Activated CD4-positive, alpha-beta memory T cell treated with anti-CD3 and anti-CD28 coated beads for 36 hours (primary cell): Measurements from ENCODE around the gene DRAP1. TPM values are rescaled to one million over a fixed set of nuclear protein-coding genes. Genes with fewer than 3 reads are reported as not detected.
"Not testable (repeated sequence)": the region's sequence is repeated elsewhere in the genome, so short reads cannot be mapped to it uniquely, and the experiment has no call there.

Source experiments
- CTCF ChIA-PET: fragments of 350-600 bp; sonication (Branson Sonifier 250); formaldehyde crosslinking; loops from one replicate; lab custom pipeline; 2021; ENCODE audit warnings: antibody characterized with exemption, inconsistent platforms; lab: Charles Lee
- POLR2A ChIA-PET: fragments of 350-600 bp; sonication (Branson Sonifier 250); formaldehyde crosslinking; loops from one replicate; lab custom pipeline; 2021; ENCODE audit warnings: antibody characterized with exemption; lab: Charles Lee
- DNase-seq: peaks from one replicate; pipeline ENCODE4 v3.0.0-alpha.2; 2020
- H3K27ac Mint-ChIP-seq: one replicate; pipeline ENCODE4 v1.8.0; 2021; ENCODE audit warnings: mixed read lengths
- H3K27me3 Mint-ChIP-seq: one replicate; pipeline ENCODE4 v1.8.0; 2021; ENCODE audit warnings: mixed read lengths
- H3K36me3 Mint-ChIP-seq: one replicate; pipeline ENCODE4 v1.8.0; 2021; ENCODE audit warnings: mixed read lengths
- H3K4me1 Mint-ChIP-seq: one replicate; pipeline ENCODE4 v1.8.0; 2021; ENCODE audit warnings: low read depth, mixed read lengths
- H3K4me3 Mint-ChIP-seq: one replicate; pipeline ENCODE4 v1.8.0; 2021; ENCODE audit warnings: mild to moderate bottlenecking, mixed read lengths
- H3K9me3 Mint-ChIP-seq: one replicate; pipeline ENCODE4 v1.8.0; 2021; ENCODE audit warnings: mixed read lengths
- intact Hi-C: fragments of 100-400 bp; cut with micrococcal nuclease; formaldehyde crosslinking; loops from one replicate; pipeline ENCODE4 v1.15.1; 2023
- total RNA-seq, 2 experiments: library from RNA; stranded (reverse); gene quantifications; one replicate each; pipeline ENCODE4 v1.2.3, GENCODE V29; 2021

DRAP1 gene
- total RNA-seq, 2 experiments from 2014 or later = 154 to 169 TPM

GRCh38 chr11:65951641-65952040, 32.4 kb downstream of the DRAP1 start:
- H3K27ac Mint-ChIP-seq, DNase-seq, H3K27me3 Mint-ChIP-seq, intact Hi-C loops, H3K36me3 Mint-ChIP-seq, H3K4me3 Mint-ChIP-seq, H3K4me1 Mint-ChIP-seq, H3K9me3 Mint-ChIP-seq: not testable (repeated sequence)
- ChIA-PET CTCF (interaction anchor here (3.1 kb wide), 1 partner anchor 67 kb away, joined by 11 read pairs; no protein-coding TSS in a partner anchor), POLR2A (interaction anchor here (0.5 kb wide), 1 partner anchor 40 kb away, joined by 3 read pairs; no protein-coding TSS in a partner anchor)

GRCh38 chr11:65952052-65952521, 32.9 kb downstream of the DRAP1 start:
- Mint-ChIP-seq H3K27ac (no peak overlapping the region), H3K27me3 (no peaks in the 10 kb centered on the region), H3K36me3 (no peaks in the 10 kb centered on the region), H3K4me3 (no peak overlapping the region), H3K9me3 (no peaks in the 10 kb centered on the region), H3K4me1 (peaks cover 10% of the 10 kb centered on the region)
- intact Hi-C loops = no loop called here
- CTCF ChIA-PET = interaction anchor here (3.1 kb wide), 1 partner anchor 68 kb away, joined by 11 read pairs; no protein-coding TSS in a partner anchor
- DNase-seq = no peak
- POLR2A ChIA-PET = interaction anchor here (0.5 kb wide), 1 partner anchor 40 kb away, joined by 3 read pairs; no protein-coding TSS in a partner anchor

- DNase-seq = no peak
- POLR2A ChIA-PET = no interaction called here
- Mint-ChIP-seq H3K4me3 (no peak overlapping the region), H3K27me3 (no peaks in the 10 kb centered on the region), H3K4me1 (peaks cover 17% of the 10 kb centered on the region), H3K27ac (no peak overlapping the region), H3K36me3 (no peaks in the 10 kb centered on the region), H3K9me3 (no peaks in the 10 kb centered on the region)
- CTCF ChIA-PET = interaction anchor here (3.1 kb wide), 1 partner anchor 69 kb away, joined by 11 read pairs; no protein-coding TSS in a partner anchor
- intact Hi-C loops = no loop called here
Observed at GRCh38 chr11:65953471-65953870, 34.2 kb downstream of the DRAP1 start.

- no peak overlapping the region for H3K4me3 Mint-ChIP-seq
- H3K27me3 Mint-ChIP-seq = no peaks in the 10 kb centered on the region
- H3K9me3 Mint-ChIP-seq = no peaks in the 10 kb centered on the region
- H3K36me3 Mint-ChIP-seq = no peaks in the 10 kb centered on the region
- peaks cover 17% of the 10 kb centered on the region for H3K4me1 Mint-ChIP-seq
- no peak overlapping the region for H3K27ac Mint-ChIP-seq
- ChIA-PET POLR2A (no interaction called here), CTCF (interaction anchor here (1.0 kb wide), 1 partner anchor 70 kb away, joined by 5 read pairs; no protein-coding TSS in a partner anchor)
- intact Hi-C loops = no loop called here
- DNase-seq = no peak
Observed at GRCh38 chr11:65954771-65955170, 35.5 kb downstream of the DRAP1 start.

- Mint-ChIP-seq H3K27me3 (no peaks in the 10 kb centered on the region), H3K36me3 (peaks cover 7% of the 10 kb centered on the region), H3K4me1 (peaks cover 36% of the 10 kb centered on the region), H3K9me3 (no peaks in the 10 kb centered on the region), H3K4me3 (no peak overlapping the region), H3K27ac (peak overlapping the region; percentile 78)
- CTCF ChIA-PET = interaction anchor here (3.6 to 6.7 kb wide), 2 partner anchors 70 to 73 kb away, joined by 15 to 39 read pairs; partner anchors contain the start of gene FIBP
- POLR2A ChIA-PET = interaction anchor here (0.6 to 1.6 kb wide), 2 partner anchors 68 to 211 kb away, joined by 4 read pairs; partner anchors contain the start of gene CCDC85B
- intact Hi-C loops = no loop called here
- no peak for DNase-seq
Observed at GRCh38 chr11:65958291-65958690, 39.1 kb downstream of the DRAP1 start.

- intact Hi-C loops = no loop called here
- peak overlapping the region; percentile 78 for H3K27ac Mint-ChIP-seq
Observed at GRCh38 chr11:65958774-65959420, 39.7 kb downstream of the DRAP1 start.

GRCh38 chr11:65960824-65961266, 41.6 kb downstream of the DRAP1 start:
- Mint-ChIP-seq H3K9me3 (no peaks in the 10 kb centered on the region), H3K27ac (peak overlapping the region; percentile 94), H3K4me3 (peak overlapping the region; percentile 95), H3K36me3 (peaks cover 23% of the 10 kb centered on the region), H3K27me3 (no peaks in the 10 kb centered on the region), H3K4me1 (peaks cover 46% of the 10 kb centered on the region)
- intact Hi-C loops = loop anchor here (1.0 to 2.0 kb wide), 4 partner anchors 41 to 101 kb away; partner anchors contain the start of genes BANF1, C11orf68, DRAP1 and EIF1AD
- CTCF ChIA-PET = interaction anchor here (1.5 to 6.7 kb wide), 2 partner anchors 75 to 101 kb away, joined by 4 to 39 read pairs; partner anchors contain the start of gene MUS81
- no peak for DNase-seq
- POLR2A ChIA-PET = interaction anchor here (1.2 to 2.2 kb wide), 3 partner anchors 61 to 127 kb away, joined by 3 to 21 read pairs (median 4); partner anchors contain the start of genes CCDC85B, FIBP, FOSL1 and SNX32

More at GRCh38 chr11:65958774-65959420, 39.7 kb downstream of the DRAP1 start:
- Mint-ChIP-seq H3K4me1 (peaks cover 42% of the 10 kb centered on the region), H3K36me3 (peaks cover 10% of the 10 kb centered on the region), H3K4me3 (no peak overlapping the region), H3K9me3 (no peaks in the 10 kb centered on the region), H3K27me3 (no peaks in the 10 kb centered on the region)
- DNase-seq = no peak
- ChIA-PET CTCF (interaction anchor here (3.6 to 6.7 kb wide), 2 partner anchors 71 to 73 kb away, joined by 15 to 39 read pairs; partner anchors contain the start of gene FIBP), POLR2A (interaction anchor here (0.5 to 1.6 kb wide), 3 partner anchors 17 to 210 kb away, joined by 4 to 5 read pairs (median 4); partner anchors contain the start of gene CCDC85B)

GRCh38 chr11:65961267-65962140, 42.3 kb downstream of the DRAP1 start, which contains the start of gene SART1:
SART1 (plus strand) TSS chr11:65961734; CDS start chr11:65961781, 47 bp downstream.
- Mint-ChIP-seq H3K4me3 (peak within 1 kb of the TSS; percentile 95), H3K27me3 (no peaks in the 10 kb centered on the region), H3K27ac (peak within 1 kb of the TSS; percentile 94), H3K36me3 (peaks cover 29% of the 10 kb centered on the region), H3K9me3 (no peaks in the 10 kb centered on the region), H3K4me1 (peaks cover 42% of the 10 kb centered on the region)
- DNase-seq = peak; percentile 98
- ChIA-PET POLR2A (interaction anchor here (0.9 to 2.2 kb wide), 11 partner anchors 10 to 129 kb away, joined by 3 to 21 read pairs (median 3); partner anchors contain the start of genes BANF1, CCDC85B, EIF1AD and FIBP), CTCF (interaction anchor here (1.3 to 6.7 kb wide), 3 partner anchors 73 to 102 kb away, joined by 4 to 39 read pairs (median 14); partner anchors contain the start of genes FIBP and MUS81)
- intact Hi-C loops = loop anchor here (1.0 to 2.0 kb wide), 4 partner anchors 41 to 101 kb away; partner anchors contain the start of genes BANF1, C11orf68, DRAP1 and EIF1AD

GRCh38 chr11:65962141-65962564, 42.9 kb downstream of the DRAP1 start:
- H3K27me3 Mint-ChIP-seq = no peaks in the 10 kb centered on the region
- peak overlapping the region; percentile 95 for H3K4me3 Mint-ChIP-seq
- H3K36me3 Mint-ChIP-seq = peaks cover 35% of the 10 kb centered on the region
- H3K4me1 Mint-ChIP-seq = peaks cover 36% of the 10 kb centered on the region
- H3K27ac Mint-ChIP-seq = peak overlapping the region; percentile 94
- H3K9me3 Mint-ChIP-seq = no peaks in the 10 kb centered on the region
- DNase-seq = no peak
- CTCF ChIA-PET = interaction anchor here (1.3 to 6.7 kb wide), 3 partner anchors 73 to 102 kb away, joined by 4 to 39 read pairs (median 14); partner anchors contain the start of genes FIBP and MUS81
- intact Hi-C loops = no loop called here
- POLR2A ChIA-PET = interaction anchor here (0.9 to 2.2 kb wide), 11 partner anchors 9 to 130 kb away, joined by 3 to 21 read pairs (median 3); partner anchors contain the start of genes BANF1, CCDC85B, EIF1AD and FIBP

GRCh38 chr11:65964906-65965305, 45.7 kb downstream of the DRAP1 start:
- H3K4me1 Mint-ChIP-seq = peaks cover 31% of the 10 kb centered on the region
- H3K36me3 Mint-ChIP-seq = peaks cover 49% of the 10 kb centered on the region
- intact Hi-C loops = no loop called here
- DNase-seq = no peak
- ChIA-PET POLR2A (interaction anchor here (0.6 kb wide), 1 partner anchor 1698 kb away, joined by 5 read pairs; no protein-coding TSS in a partner anchor), CTCF (interaction anchor here (1.0 kb wide), 1 partner anchor 23 kb away, joined by 3 read pairs; no protein-coding TSS in a partner anchor)
- no peaks in the 10 kb centered on the region for H3K27me3 Mint-ChIP-seq
- no peak overlapping the region for H3K27ac Mint-ChIP-seq
- H3K9me3 Mint-ChIP-seq = no peaks in the 10 kb centered on the region
- no peak overlapping the region for H3K4me3 Mint-ChIP-seq
